Nephron progenitor cell (in vitro differentiated cells): ENCODE results near the gene CCDC141.
A peak's percentile ranks its signal among the peaks of the same experiment; 100 is the strongest.

Experiments used
- DNase-seq: peaks from one replicate; pipeline ENCODE4 v3.0.0; 2021
- H3K27ac Mint-ChIP-seq: 2 replicates; pipeline ENCODE4 v1.8.0; 2021; ENCODE audit warnings: mild to moderate bottlenecking, moderate library complexity, mixed read lengths
- H3K27me3 Mint-ChIP-seq: 2 replicates; pipeline ENCODE4 v1.8.0; 2021; ENCODE audit warnings: mild to moderate bottlenecking, low read depth, mixed read lengths; ENCODE audit not compliant: poor library complexity
- H3K36me3 Mint-ChIP-seq: 2 replicates; pipeline ENCODE4 v1.8.0; 2021; ENCODE audit warnings: low read depth, mixed read lengths
- H3K4me1 Mint-ChIP-seq: 2 replicates; pipeline ENCODE4 v1.8.0; 2021; ENCODE audit warnings: mixed read lengths
- H3K4me3 Mint-ChIP-seq: 2 replicates; pipeline ENCODE4 v1.8.0; 2021; ENCODE audit warnings: mild to moderate bottlenecking, moderate library complexity, mixed read lengths
- H3K9me3 Mint-ChIP-seq: 2 replicates; pipeline ENCODE4 v1.8.0; 2021; ENCODE audit warnings: mild to moderate bottlenecking, moderate library complexity, mixed read lengths
- CTCF ChIP-seq: fragments of 200-600 bp; sonication (generic); IDR thresholded peaks from 2 replicates; pipeline ENCODE4 v1.5.0; 2021; ENCODE audit warnings: antibody characterized with exemption

The CCDC141 gene

DNA sequence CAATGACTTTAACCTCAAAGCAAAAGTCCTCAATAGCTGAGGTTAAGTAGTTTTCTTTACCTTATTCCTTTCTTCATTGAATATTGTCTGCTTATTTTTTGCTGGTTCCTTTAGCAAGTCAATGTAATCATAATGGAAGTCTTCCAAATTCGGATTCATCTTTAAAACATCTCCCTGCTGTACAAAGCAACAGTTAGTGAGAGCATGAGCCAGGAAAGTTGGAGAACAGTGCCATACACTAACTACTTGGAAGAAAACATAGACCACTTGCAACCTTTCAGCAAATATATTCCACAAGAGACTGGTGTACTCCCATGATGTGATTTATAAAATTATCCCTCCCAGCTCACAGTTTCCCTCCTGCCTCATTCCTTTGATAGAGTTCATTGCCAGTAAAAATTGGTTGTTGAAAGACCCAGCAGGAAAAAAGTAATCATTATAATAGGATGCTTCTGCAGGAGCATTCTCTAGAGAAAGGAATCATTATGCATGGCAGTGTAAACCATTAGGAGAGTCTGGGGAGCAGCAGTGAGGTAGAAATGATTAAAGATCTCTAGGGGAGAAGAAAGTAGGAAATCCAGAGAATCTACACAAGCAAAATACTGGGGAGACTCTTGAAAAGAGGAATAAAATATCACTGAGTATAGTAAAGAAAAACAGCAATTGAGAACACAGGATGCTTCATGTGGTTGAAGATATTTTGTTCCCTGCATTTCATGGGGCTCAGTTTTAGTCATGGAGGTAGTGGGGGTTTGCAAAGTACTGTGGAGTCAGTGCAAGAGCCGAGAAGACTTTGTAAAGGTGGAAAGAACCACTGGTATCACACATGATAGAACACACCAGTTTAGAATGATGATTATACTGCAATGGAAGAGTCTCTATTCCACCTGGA lies 204.1 kb downstream of the CCDC141 start:
- Mint-ChIP-seq H3K27me3 (no peaks in the 10 kb centered on the region), H3K4me3 (no peak overlapping the region), H3K4me1 (peaks cover 5% of the 10 kb centered on the region), H3K36me3 (peaks cover 10% of the 10 kb centered on the region), H3K9me3 (peaks cover 13% of the 10 kb centered on the region), H3K27ac (no peak overlapping the region)
- DNase-seq = no peak
- TF ChIP-seq CTCF = no peak

- no peak overlapping the region for H3K27ac Mint-ChIP-seq
- no peaks in the 10 kb centered on the region for H3K4me1 Mint-ChIP-seq
- no peak for TF ChIP-seq CTCF
- peaks cover 13% of the 10 kb centered on the region for H3K36me3 Mint-ChIP-seq
- H3K27me3 Mint-ChIP-seq = no peaks in the 10 kb centered on the region
- peaks cover 13% of the 10 kb centered on the region for H3K9me3 Mint-ChIP-seq
- no peak overlapping the region for H3K4me3 Mint-ChIP-seq
- DNase-seq = no peak
Observed at GRCh38 chr2:178844701-178845100, 205.2 kb downstream of the CCDC141 start.

DNA sequence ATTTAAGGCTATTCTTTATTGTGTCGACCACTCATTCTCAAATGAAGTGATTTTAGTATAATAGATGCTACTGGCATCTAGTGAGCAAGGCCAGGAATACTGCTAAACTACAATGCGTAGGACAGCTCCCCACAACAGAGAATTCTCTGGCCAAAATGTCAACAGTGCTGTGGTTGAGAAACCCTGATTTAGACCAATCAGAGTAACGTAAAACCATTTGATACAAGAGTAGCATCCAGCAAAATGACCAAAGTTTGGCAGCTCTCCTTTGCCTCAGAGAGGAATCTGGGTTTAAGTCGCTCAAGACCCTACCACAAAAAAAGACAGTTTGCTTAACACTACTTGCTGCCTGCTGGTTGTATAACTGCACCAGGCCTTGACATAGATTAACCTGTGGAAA lies 205.7 kb downstream of the CCDC141 start:
- Mint-ChIP-seq H3K4me1 (no peaks in the 10 kb centered on the region), H3K9me3 (peaks cover 13% of the 10 kb centered on the region), H3K27me3 (no peaks in the 10 kb centered on the region), H3K27ac (no peak overlapping the region), H3K4me3 (no peak overlapping the region), H3K36me3 (peaks cover 15% of the 10 kb centered on the region)
- TF ChIP-seq CTCF = no peak
- DNase-seq = no peak

- DNase-seq = no peak
- Mint-ChIP-seq H3K36me3 (peaks cover 15% of the 10 kb centered on the region), H3K9me3 (peaks cover 13% of the 10 kb centered on the region), H3K27me3 (no peaks in the 10 kb centered on the region), H3K4me1 (no peaks in the 10 kb centered on the region), H3K4me3 (no peak overlapping the region), H3K27ac (no peak overlapping the region)
- TF ChIP-seq CTCF = no peak
Observed at GRCh38 chr2:178843697-178844096, 206.2 kb downstream of the CCDC141 start.

- Mint-ChIP-seq H3K4me1 (peaks cover 18% of the 10 kb centered on the region), H3K9me3 (no peaks in the 10 kb centered on the region), H3K36me3 (peaks cover 5% of the 10 kb centered on the region), H3K4me3 (peak overlapping the region; percentile 16), H3K27me3 (no peaks in the 10 kb centered on the region), H3K27ac (no peak overlapping the region)
- no peak for TF ChIP-seq CTCF
- DNase-seq = peak; percentile 6
Observed at GRCh38 chr2:178836807-178837206, 213.1 kb downstream of the CCDC141 start.

GRCh38 chr2:178834086-178834485 lies 215.9 kb downstream of the CCDC141 start:
- no peaks in the 10 kb centered on the region for H3K36me3 Mint-ChIP-seq
- TF ChIP-seq CTCF = no peak
- no peak overlapping the region for H3K27ac Mint-ChIP-seq
- H3K4me1 Mint-ChIP-seq = peaks cover 18% of the 10 kb centered on the region
- no peaks in the 10 kb centered on the region for H3K9me3 Mint-ChIP-seq
- H3K27me3 Mint-ChIP-seq = no peaks in the 10 kb centered on the region
- no peak overlapping the region for H3K4me3 Mint-ChIP-seq
- DNase-seq = no peak
